Measurements from ENCODE around the gene ANKS4B.
"Not testable (repeated sequence)": the region's sequence is repeated elsewhere in the genome, so short reads cannot be mapped to it uniquely, and the experiment has no call there.

ANKS4B gene

DNA sequence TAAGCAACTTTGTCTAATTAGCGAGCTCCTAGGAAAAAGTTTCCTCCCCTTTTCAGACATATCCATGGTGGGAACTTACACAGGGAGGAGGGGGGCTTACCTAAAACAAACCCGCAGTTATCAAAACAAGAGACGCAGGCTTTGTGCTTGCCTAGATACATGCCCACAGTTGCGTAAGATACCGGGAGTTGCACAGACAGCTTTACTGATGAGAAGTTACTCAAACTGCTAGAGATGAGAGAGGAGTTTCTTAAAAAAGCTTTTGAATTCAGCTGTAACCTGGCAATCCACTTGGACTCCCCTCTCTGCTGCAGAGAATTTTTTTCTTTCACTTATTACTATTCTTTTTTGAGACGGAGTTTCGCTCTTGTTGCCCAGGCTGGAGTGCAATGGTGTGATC, 15.3 kb upstream of the ANKS4B start:
- no peak for DNase-seq (ENCODE audit: low spot score)

- no peak for DNase-seq (ENCODE audit: low spot score)
Measured at GRCh38 chr16:21219551-21219950, 13.9 kb upstream of the ANKS4B start.

GRCh38 chr16:21222495-21223337, 10.8 kb upstream of the ANKS4B start:
- no peak for DNase-seq (ENCODE audit: low spot score)

DNA sequence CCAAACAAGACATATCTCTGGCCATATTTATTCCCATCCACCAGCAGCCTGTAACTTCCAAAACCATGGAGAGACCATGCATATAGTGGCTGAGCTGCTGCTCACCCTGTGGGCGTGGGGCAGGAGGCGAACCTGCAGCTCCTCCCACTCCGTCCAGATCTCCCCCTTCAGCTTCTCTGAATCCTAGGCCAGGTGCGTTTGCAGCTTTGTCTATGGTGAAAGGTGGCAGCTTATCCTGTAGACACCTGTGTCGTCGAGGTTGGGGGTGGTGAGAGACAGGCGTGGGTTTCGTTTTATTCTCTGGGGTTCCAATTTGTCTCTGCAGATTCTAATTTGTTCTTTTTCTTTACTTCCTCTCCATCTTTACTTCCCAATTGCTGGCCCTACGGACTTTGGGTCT, 9.7 kb upstream of the ANKS4B start:
- DNase-seq (ENCODE audit: low spot score) = no peak

DNA sequence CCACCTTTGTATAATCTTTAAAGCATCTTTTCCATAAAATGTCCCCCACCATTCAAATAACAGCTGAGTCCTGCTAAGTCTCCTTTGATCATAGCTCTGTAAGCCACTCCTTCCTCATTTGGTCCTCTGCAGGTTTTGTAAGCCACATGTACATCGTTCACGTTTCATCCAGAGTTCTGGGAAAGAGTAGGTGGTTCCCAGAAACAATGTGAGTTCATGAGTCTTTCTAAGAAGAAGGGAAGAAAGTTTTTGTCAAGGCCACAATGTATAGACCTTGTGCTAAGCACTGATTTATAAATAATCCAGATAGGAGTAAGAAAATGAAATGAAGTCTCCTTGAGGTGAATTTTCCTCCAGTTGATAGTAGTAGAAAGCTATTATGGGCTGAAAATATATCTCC, 8.7 kb upstream of the ANKS4B start:
- no peak for DNase-seq (ENCODE audit: low spot score)

- DNase-seq (ENCODE audit: low spot score) = peak; percentile 63
Measured at GRCh38 chr16:21226749-21227148, 6.8 kb upstream of the ANKS4B start.

GRCh38 chr16:21227866-21228265, 5.6 kb upstream of the ANKS4B start:
- no peak for DNase-seq (ENCODE audit: low spot score)

- DNase-seq (ENCODE audit: low spot score) = no peak
Measured at GRCh38 chr16:21228361-21228872, 5.1 kb upstream of the ANKS4B start.

DNA sequence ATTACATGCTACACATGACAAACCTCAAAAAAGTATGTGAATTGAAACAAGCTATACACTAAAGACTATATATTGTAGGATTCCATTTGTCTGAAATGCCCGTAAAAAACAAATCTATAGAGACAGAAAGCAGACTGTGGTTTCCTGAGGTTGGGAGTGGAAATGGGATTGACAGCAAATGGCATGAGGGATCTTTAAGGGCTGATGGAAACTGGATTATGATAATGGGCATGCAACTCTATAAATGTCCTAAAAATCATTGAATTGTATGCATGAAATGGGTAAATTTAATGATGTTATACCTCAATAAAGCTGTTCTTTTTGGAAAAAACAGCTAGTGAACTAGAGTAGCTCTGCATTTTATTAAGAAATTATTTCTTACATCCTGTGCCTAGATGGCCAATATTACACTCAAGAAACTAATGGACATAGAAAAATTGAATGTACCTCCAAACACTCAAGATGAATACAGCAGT, 416 bp upstream of the ANKS4B start:
- DNase-seq (ENCODE audit: low spot score) = no peak

DNA sequence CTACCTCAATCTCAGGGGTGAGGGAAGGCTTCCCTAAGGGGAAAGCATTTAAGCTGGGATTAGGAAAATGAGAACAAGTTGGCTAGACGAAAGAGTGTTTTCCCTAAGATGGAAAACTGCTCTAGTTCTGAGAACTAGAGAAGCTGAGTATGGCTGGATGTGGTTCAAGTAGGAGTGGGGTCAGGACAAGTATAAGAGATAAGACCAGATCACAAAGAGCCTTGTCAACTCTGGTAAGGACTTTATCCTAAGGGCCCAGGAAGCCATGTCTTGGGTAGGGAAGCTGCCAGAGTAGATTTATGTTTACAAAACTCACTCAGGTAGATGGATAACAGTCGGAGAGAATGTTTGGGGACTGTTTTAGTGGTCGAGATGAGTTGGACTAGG, 1.7 kb downstream of the ANKS4B start:
- DNase-seq (ENCODE audit: low spot score) = no peak

GRCh38 chr16:21236831-21237230, 3.3 kb downstream of the ANKS4B start:
- DNase-seq (ENCODE audit: low spot score) = no peak

DNA sequence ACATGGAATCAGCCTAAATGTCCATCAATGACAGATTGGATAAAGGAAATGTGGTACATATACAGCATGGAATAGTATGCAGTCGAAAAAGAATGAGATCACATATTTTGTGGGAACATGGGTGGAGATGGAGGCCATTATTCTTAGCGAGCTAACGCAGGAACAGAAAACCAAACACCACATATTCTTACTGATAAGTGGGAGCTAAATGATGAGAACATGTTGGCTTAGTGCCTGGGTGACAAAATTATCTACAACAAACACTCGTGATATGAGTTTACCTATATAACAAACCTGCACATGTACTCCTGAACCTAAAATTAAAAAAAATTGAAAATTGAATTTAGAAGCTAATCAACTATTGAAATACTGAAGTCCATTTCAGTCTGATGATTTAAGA, 6.1 kb downstream of the ANKS4B start:
- no peak for DNase-seq (ENCODE audit: low spot score)

- DNase-seq (ENCODE audit: low spot score) = no peak
Measured at GRCh38 chr16:21242756-21243155, 9.3 kb downstream of the ANKS4B start.

DNA sequence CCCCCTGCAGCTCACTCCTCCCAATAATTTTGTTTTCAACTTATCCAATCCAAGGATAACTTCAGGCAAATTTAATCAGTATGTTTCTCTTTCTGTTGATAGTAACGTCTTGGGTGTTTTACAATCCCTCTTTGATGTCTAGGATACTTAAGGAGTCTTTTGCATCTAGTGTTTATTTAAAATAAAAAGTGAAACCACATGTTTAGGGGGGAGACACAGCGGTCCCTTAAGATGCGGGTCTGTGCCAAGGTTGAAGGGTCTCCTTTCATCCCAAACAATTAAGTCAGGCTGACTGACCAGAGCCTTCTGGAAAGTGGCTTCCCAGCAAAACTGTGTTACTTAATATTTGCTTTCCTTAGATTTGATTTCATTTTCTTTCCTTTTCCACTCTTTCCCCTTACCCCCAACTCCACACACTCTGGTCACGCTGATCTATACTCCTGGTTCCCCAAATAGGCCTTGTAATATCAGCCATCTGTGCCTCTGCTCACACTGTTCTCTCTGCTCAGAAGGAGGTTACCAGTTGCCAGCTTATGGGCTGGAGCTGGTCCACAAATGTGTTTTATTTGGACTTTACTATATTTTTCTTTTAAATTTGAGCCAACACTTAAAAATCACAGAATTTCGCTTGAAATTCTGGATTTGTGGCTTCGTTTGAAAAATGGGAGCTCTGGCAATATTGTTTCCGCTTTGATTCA, 11.2 kb downstream of the ANKS4B start:
- no peak for DNase-seq (ENCODE audit: low spot score)

GRCh38 chr16:21248179-21248578, 14.7 kb downstream of the ANKS4B start:
- DNase-seq (ENCODE audit: low spot score) = not testable (repeated sequence)

DNA sequence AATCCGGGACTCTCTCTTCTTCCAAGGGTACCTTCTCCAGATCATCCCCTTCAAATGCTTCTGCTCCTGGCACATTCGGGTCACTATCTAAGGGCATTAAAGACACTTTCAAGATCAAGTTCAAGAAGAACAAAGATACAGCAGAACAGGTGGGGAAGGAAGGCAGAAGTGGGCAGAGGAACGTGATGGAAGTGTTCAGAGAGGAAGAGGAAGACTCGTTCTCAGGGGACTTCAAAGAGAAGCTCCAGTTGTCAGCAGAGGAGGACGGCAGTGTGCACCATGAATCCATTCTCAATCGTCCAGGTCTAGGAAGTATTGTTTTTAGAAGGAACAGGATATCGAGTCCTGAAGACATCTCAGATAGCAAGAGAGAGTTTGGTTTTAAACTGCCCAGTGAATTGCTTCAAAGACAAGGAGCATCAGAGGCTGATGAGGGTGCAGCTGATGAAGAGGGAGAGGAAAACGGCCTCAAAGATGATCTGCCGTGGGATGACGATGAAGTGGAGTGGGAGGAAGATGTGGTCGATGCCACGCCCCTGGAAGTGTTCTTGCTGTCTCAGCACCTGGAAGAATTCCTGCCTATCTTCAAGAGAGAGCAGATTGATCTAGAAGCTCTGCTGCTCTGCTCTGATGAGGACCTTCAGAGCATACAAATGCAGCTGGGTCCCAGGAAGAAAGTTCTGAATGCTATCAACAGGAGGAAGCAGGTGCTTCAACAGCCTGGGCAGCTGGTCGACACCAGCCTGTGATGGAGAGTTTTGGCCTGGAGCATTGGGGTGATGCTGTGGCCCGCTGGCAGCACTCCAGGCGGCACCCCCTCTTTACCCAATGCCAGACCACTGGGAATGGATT, 16.8 kb downstream of the ANKS4B start:
- DNase-seq (ENCODE audit: low spot score) = no peak

DNA sequence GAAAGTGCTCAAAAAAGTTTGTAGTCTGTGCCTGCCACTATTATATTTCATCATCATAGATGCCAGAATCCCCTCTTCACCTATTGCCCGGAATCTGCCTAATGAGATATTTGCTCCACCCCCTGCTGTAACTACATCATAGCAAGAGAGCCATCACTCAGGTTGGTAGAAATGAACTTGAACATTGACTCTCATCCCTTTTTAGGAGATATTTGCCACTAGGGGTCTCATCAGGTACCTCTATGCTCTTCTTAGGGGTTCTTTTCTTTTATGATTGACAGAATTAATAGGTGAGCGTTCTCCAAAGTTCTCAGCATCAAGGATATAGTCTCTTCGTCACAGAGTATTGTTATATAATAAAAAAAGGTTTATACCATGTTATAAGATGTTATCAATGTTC, 20.0 kb downstream of the ANKS4B start:
- DNase-seq (ENCODE audit: low spot score) = no peak

DNA sequence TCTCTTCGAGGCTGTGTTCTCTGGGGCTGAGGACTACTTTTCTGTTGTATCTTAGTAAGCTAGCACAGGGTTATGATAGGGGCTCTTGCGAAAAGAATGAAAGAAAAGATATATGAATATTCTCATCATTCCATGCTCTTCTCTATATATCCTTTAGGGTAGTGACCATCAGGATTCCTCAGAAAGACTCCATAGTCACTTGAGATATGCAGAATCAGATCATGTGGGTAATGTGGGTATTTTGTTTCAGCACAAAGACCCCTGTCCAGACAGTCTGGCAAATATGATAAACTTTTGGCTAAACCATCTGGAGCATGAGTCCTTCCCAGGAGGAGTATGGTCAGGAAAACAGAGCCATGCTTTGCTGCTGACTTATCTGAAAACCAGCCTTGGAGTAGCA, 23.1 kb downstream of the ANKS4B start:
- no peak for DNase-seq (ENCODE audit: low spot score)

GRCh38 chr16:21257284-21257683, 23.8 kb downstream of the ANKS4B start:
- no peak for DNase-seq (ENCODE audit: low spot score)

DNA sequence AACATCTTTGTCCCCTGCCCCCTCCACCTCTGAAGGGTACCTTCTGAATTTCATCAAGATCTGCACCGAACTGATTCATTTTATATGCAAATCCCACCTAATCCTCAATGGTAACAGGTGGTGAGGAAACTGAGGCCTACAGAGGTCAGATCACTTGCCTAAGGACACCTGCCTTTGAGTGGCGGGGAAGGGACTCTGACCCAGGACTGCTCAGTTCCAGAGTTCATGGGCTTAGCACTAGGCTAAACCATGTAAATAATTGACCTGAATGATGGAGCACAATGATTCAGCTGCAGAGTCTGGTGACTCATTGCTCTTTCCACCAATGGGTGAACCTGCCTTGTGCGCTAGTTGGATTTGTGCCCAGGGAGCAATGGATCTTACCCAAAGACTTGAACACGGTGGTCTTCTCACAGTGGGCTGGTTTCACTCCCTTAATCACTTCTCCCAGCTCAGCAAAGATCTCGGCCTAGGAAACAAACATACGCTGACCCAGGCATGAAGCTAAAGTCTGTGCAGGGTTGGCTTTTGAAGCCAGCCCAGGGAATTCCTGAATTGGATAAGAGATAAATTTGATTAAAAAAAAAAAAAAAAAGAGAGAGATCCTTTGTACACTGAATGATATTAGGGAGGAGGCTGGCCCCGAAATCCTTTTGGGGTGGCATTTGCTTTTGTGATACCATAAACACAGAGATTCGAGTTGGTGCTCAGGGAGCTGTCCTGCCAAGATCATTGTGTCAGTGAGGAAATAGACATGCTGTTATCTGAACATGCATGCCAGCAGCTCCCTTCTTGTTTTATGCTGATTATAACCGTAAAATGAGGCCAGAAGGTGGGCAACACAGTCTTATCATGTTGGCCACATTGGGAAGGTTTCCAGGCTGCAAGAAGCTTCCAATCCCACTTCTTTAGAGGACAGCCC, 27.6 kb downstream of the ANKS4B start:
- no peak for DNase-seq (ENCODE audit: low spot score)

Data from pons (tissue), 1 donor.